ENCODE results near the gene ADGRD1.
A peak's percentile ranks its signal among the peaks of the same experiment; 100 is the strongest.
"Not testable (repeated sequence)": the region's sequence is repeated elsewhere in the genome, so short reads cannot be mapped to it uniquely, and the experiment has no call there.

The ADGRD1 gene

DNA sequence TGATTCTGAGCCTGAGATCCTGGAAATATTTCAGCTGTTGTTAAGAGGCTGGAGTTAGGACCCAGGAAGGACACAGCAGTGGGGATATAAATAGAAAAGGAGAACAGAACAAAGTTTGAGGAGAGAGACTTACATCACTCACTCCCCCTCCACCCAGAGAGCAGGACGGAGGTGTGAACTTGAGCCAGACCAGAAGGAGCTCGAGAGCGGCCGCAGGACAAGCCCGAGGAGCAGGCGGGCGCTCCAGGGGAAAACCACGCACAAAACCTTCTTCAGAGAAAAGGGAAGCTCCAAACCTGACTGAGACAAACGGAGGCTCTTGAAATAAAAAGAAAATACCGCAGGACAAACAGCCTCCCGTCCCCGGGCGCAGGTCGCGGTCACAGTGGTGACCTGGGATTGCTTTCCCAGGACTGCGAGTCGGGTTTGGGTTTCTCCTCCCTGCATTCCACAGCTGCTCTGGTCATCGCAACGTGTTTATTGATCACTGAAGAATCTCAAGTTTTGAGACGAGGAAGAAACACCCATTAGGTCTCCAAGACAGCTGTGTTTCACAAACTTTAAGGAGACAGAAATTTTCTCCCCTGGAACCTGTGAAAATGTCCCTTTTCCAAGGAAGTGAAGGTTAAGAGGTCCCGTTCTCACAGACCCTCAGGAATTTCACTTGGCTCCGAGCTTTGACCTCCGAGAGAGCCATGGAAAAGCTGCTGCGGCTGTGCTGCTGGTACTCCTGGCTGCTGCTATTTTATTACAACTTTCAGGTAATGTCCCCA is at the start of gene ADGRD1:
TSS of gene ADGRD1 (plus strand) at position 137 of the 773 bp plus-strand sequence. CDS start at position 696, 559 bp downstream.
- DNase-seq (ENCODE audit: low spot score), result no peak

DNA sequence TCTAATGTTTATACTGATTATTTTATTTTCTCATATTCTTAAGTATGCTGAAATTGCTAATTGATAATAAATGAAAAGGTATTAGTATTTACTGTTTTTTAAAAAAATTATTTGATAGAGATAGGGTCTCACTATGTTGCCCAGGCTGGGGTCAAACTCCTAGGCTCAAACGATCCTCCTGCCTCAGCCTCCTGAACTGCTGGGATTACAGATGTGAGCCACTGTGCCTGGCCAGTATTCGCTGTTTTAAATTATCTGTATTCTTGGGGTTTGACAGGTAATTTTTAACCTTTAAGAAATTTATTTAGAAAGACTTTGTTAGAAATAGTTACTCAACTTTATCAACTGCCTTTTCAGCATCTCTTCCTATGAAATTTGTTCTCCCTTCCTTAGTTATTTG is 49.6 kb upstream of the ADGRD1 start:
- DNase-seq (ENCODE audit: low spot score), result no peak

DNA sequence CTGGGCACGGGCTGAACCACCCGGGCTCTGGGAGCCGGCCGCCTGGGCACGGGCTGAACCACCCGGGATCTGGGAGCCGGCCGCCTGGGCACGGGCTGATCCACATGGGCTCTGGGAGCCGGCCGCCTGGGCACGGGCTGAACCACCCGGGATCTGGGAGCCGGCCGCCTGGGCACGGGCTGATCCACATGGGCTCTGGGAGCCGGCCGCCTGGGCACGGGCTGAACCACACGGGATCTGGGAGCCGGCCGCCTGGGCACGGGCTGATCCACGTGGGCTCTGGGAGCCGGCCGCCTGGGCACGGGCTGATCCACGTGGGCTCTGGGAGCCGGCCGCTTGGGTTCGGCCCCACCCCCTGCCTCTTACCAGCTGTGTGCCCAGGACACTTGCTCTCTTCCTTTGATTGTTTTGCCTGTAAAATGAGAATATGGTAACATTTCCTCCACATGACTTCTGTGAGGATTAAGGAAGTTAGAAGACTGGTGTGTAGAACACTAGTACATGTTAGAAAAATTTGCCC is 48.7 kb upstream of the ADGRD1 start:
- DNase-seq (ENCODE audit: low spot score), result not testable (repeated sequence)

DNA sequence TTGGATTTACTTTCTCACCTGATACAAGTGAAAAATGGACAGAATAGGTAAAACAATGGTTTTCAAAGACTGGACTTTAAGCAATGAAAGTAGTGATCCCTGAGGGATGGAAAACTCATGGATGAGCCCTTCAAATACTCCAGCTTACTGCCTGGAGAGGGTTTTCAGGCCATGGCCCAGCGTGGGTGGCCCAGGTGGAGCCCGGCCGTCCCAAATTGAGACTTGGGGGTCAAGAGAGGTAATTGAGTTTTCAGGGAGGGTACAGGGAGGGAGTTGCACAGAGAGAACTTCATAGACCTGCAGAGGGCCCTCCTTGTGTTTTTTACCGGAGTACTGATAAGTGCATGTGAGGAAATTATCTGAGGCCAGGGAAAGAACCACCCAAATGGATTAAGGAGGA is 44.6 kb upstream of the ADGRD1 start:
- no peak for DNase-seq (ENCODE audit: low spot score)

DNA sequence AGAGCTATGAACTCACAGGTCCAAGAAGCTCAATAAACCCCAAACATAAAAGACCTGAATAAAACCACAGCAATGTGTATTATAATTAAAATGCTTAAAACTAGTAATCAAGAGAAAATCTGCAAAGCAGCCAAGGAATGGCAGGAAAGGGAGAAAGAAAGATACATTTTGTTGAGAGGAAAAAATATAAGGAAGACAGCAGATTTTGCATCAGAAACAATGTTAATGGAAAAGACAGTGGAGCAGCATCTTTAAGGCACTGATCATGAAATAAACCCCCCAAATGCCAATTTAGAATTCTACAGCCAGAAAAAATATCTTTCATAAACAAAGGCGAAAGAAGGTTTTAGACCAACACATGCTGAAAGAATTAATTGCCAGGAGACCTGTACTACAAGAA is 42.5 kb upstream of the ADGRD1 start:
- no peak for DNase-seq (ENCODE audit: low spot score)

DNA sequence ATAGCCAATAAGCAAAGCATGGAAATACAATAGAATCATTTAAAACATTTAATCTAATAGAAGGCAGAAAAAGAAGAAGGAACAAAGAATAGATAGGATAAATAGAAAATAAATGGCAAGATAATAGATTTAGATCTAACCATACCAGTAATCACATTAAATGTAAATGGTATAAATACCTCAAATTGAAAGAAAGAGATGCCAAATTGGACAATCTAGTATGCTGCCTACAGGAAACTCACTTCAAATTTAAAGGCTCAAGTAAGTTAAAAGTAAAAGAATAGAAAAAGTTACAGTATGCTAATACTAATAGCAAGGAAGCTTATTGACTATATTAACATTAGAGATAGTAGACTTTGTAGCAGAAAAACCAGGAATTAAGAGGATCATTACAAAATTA is 41.8 kb upstream of the ADGRD1 start:
- DNase-seq (ENCODE audit: low spot score), result no peak

DNA sequence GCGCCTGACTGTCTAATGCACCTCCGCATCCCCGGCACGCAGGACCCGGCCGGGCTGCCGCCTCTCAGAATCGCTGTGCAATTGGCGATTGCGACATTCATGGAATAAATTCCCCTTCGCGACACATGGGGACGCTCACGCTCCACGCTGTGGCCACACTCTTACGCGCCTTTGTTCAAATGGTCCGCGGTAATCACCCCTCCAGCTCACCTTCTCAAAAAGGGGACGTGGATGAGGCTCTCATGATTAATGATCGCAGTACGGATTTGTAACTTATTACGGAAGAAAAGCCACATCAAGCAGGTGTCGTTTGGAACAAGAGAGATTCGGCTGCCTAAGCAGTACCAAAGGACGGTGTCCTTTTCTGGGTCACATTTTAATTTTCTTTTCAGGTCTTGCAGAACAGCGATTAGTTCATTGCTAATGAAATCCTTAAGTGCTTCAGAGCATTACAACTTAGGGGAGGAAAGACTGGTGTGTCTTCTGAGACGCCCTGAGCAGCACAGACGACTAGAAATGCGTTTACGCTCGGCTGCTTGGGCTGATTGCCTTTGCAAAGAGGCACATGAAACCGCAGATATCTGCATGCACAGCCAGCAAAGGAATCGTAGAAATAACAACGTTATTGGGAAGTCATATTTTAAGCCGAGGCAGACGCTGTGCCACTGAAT is 37.3 kb upstream of the ADGRD1 start:
- peak; percentile 73 for DNase-seq (ENCODE audit: low spot score)

DNA sequence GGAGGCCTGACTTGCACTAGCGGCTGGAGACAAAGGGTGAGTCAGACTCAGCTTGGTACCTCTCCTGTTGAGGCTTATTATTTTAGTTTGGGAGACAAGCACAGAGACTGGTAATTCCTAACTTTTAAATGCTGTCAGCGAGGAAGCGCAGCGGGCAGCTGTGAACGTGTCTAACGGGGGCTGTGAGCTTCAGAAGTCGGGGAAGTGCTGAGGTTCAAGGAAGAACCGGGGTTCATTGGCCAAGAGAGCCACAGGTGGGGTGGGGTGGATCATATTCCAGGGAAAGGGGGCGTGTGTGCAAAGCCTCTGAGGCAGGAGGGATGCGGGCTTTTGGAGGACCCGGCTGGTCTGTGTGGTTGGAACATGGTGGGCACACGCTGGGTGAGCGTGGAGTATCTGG is 36.1 kb upstream of the ADGRD1 start:
- no peak for DNase-seq (ENCODE audit: low spot score)

DNA sequence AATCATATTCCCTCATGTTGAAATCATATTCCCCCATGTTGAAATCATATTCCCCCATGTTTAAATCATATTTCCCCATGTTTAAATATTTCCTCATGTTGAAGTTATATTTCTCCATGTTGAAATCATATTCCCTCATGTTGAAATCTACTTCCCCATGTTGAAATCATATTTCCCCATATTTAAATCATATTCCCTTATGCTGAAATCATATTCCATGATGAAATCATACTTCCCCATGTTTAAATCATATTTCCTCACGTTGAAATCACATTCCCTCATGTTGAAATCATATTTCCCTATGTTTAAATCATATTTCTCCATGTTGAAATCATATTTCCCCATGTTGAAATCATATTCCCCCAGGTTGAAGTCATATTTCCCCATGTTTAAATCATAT is 34.6 kb upstream of the ADGRD1 start:
- no peak for DNase-seq (ENCODE audit: low spot score)

DNA sequence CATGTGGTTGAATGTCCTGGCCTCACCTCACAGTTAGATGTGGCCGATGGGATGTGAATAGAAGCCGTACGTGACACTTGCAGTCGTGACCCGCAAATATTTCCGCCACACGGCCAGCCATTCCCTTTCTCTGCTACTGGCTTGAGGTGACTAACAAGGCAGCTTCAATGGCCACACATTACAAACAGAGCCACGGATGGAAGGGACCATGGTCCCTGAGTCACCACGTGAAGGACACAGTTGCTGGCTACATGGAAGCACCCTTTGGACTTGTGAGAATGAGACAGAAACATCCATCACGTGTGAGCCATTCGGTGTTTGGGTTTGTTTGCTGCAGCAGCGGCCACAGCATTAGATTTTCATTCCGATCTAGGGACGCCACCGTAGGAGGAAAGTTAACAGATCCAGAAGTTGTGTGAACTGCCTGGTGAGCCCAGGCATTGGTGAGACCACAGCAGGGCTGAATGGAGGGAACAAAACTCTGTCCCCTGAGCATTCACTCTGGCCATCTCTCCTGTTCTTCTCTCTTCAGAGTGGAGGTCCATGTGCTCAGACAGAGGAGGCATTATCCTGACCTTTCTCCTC is 33.5 kb upstream of the ADGRD1 start:
- no peak for DNase-seq (ENCODE audit: low spot score)

DNA sequence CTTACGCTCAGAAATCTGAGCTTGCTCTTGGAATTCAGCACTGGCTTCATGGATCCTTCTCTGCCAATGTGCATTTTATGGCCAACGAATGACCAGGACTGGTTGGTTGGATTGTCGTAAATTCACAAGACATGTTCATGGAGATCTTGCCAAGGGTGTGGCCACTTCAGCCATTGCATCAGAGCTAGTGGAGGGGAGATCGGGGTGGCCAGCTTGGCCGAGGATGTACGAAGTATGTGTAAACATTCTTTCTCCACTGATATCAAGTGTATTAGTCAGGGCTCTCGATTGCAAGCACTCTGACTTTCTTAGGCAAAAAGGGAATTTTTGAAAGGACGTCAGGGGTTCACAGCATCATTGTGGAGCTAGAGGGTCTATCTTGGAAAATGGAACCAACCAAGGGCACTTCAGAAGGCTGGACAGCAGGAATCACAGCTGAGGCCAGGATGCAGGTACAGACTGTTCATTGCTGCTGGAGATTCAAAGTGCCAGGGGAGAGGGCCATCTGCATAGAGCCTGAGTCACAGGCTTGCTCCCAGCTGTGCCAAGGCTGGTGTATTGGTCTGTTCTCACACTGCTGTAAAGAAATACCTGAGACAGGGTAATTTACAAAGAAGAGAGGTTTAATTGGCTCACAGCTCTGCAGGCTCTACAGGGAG is 32.9 kb upstream of the ADGRD1 start:
- no peak for DNase-seq (ENCODE audit: low spot score)

DNA sequence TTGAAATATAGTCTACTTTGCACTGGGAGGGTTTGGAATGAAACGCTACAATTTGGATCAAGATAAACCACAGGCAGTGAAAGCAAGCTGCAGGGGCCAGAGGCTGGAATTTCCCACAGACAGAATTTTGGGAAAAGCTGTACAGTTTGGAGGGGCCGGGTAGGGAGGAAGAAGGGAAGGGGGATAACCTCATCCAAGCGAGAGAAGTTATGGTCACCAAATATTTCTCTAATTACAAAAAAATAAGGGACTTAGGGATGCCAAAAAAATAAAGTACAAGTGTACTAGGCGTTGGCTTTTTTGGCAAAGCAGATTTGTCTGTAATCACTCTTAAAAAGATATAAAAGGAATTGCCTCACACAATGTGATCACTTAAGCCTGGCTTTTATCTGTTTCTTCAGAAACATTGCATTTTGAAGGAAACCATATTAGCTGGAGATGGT is 31.2 kb upstream of the ADGRD1 start:
- DNase-seq (ENCODE audit: low spot score), result no peak

DNA sequence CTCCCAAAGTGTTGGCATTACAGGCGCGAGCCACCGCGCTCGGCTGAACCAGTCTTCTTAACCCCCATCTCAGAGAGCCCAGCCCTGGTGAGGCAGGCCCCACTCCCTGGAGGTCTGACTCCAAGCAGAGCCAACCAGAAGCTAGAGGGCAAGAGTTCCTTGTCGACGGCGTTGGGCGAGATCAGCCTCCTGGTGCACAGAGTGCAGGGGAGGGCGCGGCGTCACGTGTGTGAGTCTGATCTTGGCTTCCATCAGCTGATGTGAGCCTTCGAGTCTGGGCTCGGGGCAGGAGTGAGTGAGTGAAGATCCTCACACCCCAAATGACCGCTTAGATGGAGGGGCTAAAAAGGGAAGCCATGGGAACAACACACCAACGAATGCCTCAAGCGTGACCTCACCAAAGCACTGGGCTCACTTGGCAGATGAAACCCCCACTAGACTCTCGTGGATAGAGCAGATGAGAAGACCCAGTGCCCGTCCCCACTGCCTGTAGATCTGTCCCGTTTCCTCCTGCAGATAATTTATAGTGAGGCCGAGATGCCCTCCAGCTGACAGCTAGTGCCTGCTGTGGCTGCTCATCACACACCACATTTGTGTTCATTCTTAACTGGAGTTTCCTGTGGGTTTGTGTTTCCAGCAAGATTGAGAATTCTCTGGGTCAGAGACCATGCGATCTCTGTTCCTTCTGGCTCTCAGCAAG is 28.6 kb upstream of the ADGRD1 start:
- no peak for DNase-seq (ENCODE audit: low spot score)

DNA sequence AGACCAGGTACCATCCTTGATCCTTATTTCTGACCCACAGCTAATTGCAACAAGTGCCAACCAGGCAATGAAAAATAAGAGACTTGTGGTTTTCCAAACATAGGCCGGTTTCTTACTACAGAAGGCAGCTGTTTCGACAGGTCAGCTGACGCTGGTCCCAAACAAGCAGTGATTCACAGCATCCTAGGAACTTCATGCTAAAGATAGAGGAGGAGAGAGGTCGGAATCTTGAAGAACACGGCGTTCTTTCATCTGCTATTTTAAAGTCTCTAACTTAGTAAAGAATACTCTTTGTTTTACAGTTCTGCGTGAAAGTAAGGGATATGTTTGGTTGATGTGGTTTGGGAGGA is 28.1 kb upstream of the ADGRD1 start:
- DNase-seq (ENCODE audit: low spot score), result no peak

DNA sequence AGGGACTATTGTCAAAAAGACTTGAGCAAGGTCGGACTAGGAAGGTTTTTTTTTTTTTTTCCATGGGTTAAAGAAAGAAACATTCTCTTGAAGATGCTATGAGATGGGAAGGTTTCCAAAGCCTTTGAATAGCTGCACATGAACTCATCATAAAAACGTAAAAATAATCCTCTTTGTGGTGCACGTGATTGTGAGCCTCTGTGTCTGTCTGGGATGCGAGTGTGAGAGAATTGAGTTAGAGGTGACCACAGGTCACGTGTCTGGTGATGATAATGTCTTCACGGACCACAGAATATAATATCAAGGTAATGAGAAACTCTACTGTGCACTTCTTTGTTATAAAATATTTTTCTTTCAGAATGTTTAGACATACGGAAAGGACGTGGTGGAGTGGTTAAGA is 24.3 kb upstream of the ADGRD1 start:
- DNase-seq (ENCODE audit: low spot score), result no peak

DNA sequence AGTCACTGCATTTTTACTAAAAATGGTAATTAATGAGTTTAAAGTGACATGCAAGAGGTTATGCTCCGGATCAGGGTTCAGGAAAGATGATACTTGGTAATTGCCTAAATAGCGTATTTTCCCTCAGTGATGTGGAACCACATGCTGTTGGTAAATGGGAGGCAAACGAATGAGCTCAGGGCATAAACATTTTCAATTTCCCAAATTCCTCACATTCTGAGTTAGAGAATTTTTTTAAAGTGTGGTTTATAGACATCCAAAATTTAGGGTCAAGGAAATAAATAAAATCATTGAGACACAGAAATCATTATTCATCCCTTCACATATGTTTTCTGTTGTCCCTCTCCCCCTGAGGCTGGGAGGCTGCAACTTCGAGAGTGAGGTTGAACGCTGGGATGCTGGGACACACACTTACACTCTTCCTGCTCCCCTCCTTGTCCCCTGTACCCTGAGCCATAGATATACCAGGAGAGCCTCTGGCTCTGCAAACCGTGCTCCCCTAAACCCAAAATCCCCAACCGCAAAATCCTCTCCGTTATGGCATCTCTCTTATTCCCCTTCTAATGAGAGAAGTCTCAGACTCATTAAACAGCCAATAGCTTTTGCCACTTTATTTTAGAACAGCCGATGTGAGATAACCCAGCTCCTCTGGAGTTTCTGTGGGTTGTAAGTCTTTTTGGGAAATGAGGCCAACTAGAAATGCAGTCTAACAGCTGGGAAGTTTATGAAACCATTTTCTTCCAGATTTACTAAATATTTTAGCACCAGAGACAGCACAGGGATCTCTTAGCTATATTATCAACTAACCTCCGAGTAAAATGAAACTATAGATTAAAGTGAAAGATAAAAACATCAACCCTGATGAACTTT is 21.4 kb upstream of the ADGRD1 start:
- no peak for DNase-seq (ENCODE audit: low spot score)

DNA sequence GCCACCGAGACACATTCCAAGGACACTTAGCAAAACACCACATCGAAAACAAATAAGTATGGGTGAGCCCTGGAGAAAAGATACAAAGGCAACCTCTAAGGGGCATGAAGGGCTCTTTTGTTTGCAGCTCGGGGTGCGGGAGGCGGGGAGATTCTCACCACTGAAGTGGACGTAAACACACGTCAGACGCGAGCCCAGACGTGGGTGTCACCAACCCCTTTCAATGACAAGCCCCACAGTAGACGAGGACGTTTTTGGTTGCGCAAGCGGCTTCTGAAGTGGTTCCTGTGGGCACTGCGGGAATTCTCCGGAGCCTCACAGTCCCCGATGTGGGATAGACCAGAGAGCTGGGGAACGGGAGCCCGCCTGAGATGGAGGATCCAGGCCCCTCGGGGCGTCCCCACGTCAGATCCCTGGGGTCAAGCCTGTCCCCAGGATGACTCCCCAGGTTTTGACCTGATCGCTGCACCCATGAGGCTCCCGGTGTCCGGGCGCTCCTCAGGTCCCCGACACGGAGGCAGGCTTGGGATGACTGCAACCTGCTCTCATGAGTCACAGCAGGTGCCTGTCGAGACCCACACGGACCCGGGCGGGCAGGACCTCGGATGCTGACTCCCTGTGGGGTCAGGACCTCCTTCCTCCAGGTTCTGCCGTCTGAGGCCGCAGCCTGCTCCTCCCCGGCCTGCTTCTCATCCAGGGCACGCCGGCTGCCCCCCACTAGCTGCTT is 20.3 kb upstream of the ADGRD1 start:
- DNase-seq (ENCODE audit: low spot score), result no peak

DNA sequence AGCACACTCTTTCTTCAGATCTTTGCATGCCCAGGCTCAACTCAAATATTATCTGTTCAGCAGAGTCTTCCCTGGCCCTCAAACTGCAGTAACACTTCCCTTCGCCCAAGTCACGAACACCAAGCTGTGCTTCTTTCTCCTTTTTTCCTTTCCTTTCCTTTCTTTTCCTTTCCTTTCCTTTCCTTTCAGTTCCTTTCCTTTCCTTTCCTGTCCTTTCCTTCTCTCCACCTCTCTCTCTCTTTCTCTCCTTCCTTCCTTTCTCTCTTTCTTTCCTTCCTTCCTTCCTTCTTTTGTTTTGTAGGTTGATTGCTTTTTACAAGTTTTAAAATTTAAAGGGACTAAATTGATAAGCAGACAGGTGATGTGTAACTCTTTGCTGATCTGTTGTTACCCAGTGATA is 19.0 kb upstream of the ADGRD1 start:
- DNase-seq (ENCODE audit: low spot score), result no peak

DNA sequence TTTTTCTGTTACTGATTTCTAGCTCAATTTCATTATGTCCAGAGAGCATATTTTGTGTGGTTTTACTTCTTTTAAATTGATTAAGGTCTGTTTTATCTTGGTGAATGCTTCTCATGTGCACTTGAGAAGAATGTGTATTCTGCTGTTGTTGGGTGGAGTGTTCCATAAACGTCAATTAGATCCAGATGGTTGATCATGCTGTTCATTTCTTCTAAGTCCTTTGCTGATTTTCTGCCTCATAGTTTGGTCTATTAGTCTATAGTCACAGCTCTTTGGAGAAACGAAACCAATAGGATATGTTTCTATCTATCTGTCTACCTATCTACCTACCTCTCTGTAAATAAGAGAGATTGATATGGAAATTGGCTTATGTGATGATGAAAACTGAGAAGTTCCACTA is 17.1 kb upstream of the ADGRD1 start:
- no peak for DNase-seq (ENCODE audit: low spot score)

DNA sequence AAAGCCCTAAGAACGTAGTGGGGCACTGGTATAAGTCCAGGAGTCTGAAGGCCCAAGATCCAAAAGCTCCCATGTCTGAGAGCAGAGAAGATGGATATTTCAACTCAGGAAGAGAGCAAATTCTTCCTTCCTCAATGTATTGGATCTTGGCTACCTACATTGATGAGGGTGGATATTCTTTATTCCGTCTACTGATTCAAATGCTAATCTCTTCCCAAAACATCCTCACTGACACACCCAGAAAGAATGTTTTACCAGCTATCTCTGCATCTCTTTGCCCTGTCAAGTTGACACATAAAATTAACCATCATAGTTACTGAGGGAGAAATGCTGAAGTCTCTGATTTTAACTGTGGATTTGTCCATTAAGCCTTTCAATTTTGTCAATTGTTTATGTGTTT is 16.6 kb upstream of the ADGRD1 start:
- DNase-seq (ENCODE audit: low spot score), result no peak
